HUES6 (cell line): ENCODE results near the gene CADPS.

ENCODE experiments used
- H3K27ac ChIP-seq: 2 replicates; pipeline ENCODE4 v1.7.0; 2013; ENCODE audit warnings: low read depth, mild to moderate bottlenecking, low read length, inconsistent platforms
- H3K27me3 ChIP-seq: 2 replicates; pipeline ENCODE4 v1.6.1; 2013; ENCODE audit warnings: low read length; ENCODE audit not compliant: control insufficient read depth, insufficient read depth
- H3K36me3 ChIP-seq: 2 replicates; pipeline ENCODE4 v1.6.1; 2013; ENCODE audit warnings: low read length; ENCODE audit not compliant: control insufficient read depth, insufficient read depth
- H3K4me1 ChIP-seq: 2 replicates; pipeline ENCODE4 v1.6.1; 2013; ENCODE audit warnings: low read length; ENCODE audit not compliant: control insufficient read depth, insufficient read depth
- H3K4me3 ChIP-seq: 2 replicates; pipeline ENCODE4 v1.5.1; 2013; ENCODE audit warnings: low read depth, low read length
- H3K9ac ChIP-seq: one replicate; pipeline ENCODE4 v1.6.1; 2013; ENCODE audit warnings: mild to moderate bottlenecking, low read length
- H3K9me3 ChIP-seq: 2 replicates; pipeline ENCODE4 v1.6.1; 2013; ENCODE audit warnings: low read depth, low read length; ENCODE audit not compliant: control insufficient read depth, insufficient read depth

CADPS gene

DNA sequence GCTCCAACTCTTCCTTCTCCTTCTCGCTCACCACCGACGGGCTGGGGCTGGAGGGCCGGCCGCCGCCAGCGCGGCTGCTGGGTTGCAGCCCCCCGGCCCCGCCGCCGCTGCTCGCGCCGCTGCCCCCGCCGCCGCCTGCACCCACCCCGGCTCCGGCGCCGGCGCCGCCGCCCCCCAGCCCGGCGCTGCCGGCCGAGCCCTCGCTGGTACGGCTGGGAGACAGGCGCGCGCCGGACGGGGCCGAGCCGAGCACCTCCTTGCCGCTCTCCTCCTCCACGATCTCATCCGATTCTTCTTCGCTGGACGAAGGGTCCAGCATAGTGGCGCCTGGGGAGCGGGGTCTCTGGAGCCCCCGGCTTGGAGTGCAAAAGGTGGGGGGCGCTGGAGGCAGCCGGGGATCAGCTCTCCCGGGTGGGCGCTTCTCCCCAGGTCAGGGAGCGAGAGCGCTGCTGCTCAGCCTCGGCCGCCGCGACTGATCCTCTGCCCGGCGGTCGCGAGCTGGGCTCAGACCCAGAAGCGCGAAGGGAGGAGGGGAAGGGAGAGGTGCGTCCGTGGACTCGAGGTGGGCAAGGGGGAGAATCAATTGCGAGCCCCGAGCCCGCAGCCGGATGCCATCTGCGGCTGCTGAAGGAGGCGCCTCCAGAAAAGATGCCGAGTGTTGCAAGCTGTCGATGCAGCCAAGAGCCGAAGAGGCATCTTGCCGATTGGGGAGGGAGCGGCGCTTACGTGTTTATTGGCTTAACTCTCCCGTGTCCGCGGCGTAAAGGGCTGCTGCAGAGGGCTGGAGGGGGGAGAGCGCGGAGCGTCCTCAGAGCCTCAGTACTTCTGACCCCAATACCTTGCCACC is at the start of gene CADPS:
TSS of gene CADPS (minus strand) at position 706 of the 847 bp plus-strand sequence. CDS start at position 319, 387 bp downstream.
- Histone ChIP-seq H3K27me3 (peaks cover 6% of the 10 kb centered on the region; the same call in 1 of the 2 replicates), H3K9me3 (no peaks in the 10 kb centered on the region), H3K36me3 (no peaks in the 10 kb centered on the region), H3K27ac (peak within 1 kb of the TSS; percentile 73; the same call in 1 of the 2 replicates), H3K9ac (peak within 1 kb of the TSS; percentile 92), H3K4me1 (peaks cover 10% of the 10 kb centered on the region), H3K4me3 (peak within 1 kb of the TSS; percentile 79)

DNA sequence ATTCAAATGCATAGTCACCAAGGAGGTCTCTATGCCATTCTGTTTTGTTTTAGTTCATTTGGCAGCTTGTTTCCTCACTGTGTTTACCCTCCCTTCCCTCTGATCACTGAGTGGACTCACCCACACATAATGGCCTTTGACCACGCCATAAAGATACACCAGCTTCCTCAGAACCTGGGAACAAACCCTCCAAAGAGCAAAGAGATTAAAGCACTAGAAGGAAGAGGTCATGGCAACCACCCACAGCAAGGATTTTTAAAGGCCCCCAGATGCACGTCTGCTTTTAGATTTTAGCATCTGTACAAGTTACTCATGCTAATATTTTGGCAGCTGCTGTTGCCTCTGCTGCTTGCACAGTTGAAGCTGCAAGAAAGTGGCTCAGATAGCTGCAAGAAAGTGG is 47.9 kb upstream of the CADPS start:
- no peaks in the 10 kb centered on the region for H3K27me3 ChIP-seq
- no peaks in the 10 kb centered on the region for H3K36me3 ChIP-seq
- no peak overlapping the region for H3K9ac ChIP-seq
- peaks cover 10% of the 10 kb centered on the region for H3K4me1 ChIP-seq
- no peak overlapping the region for H3K27ac ChIP-seq
- H3K4me3 ChIP-seq = no peak overlapping the region
- H3K9me3 ChIP-seq = no peaks in the 10 kb centered on the region

DNA sequence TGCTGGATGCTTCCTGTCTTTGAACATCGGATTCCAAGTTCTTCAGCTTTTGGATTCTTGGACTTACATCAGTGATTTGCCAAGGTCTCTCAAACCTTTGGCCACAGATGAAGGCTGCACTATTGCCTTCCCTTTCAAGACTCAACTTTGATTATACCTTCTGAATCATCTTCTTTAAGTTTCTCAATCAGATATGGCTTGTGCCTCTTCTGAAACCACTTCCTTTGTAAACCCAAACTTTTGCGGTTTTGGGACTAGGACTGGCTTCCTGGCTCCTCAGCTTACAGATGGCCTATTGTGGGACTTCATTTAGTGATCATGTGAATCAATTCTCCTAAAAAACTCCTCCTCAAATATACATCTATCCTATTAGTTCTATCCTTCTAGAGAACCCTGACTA is 47.1 kb upstream of the CADPS start:
- H3K9ac ChIP-seq = no peak overlapping the region
- peaks cover 10% of the 10 kb centered on the region for H3K4me1 ChIP-seq
- H3K27me3 ChIP-seq = no peaks in the 10 kb centered on the region
- no peak overlapping the region for H3K4me3 ChIP-seq
- no peaks in the 10 kb centered on the region for H3K36me3 ChIP-seq
- H3K9me3 ChIP-seq = no peaks in the 10 kb centered on the region
- H3K27ac ChIP-seq = no peak overlapping the region

DNA sequence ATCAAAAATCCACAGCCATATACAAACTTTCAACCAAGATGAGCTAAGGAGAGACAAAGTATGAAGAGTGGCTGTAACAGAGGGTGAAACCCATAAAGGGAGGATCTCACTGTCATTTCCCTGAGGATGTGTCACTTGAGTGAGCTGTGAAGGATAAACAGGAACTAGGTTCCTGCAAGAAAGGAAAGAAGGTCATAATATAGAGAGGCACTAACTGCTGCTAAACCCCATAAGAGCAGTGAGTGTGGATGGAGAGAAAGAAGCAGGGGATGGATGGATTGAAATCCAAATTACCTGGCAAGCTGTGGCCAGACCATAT is 45.2 kb upstream of the CADPS start:
- Histone ChIP-seq H3K9me3 (no peaks in the 10 kb centered on the region), H3K27ac (no peak overlapping the region), H3K4me3 (no peak overlapping the region), H3K9ac (no peak overlapping the region), H3K27me3 (no peaks in the 10 kb centered on the region), H3K4me1 (peaks cover 7% of the 10 kb centered on the region; the same call in 1 of the 2 replicates), H3K36me3 (no peaks in the 10 kb centered on the region)

GRCh38 chr3:62919784-62920465 is 44.7 kb upstream of the CADPS start:
- Histone ChIP-seq H3K9ac (no peak overlapping the region), H3K36me3 (no peaks in the 10 kb centered on the region), H3K27me3 (no peaks in the 10 kb centered on the region), H3K9me3 (no peaks in the 10 kb centered on the region), H3K27ac (no peak overlapping the region), H3K4me1 (peaks cover 7% of the 10 kb centered on the region; the same call in 1 of the 2 replicates), H3K4me3 (no peak overlapping the region)

- Histone ChIP-seq H3K27ac (no peak overlapping the region), H3K36me3 (no peaks in the 10 kb centered on the region), H3K27me3 (no peaks in the 10 kb centered on the region), H3K9me3 (no peaks in the 10 kb centered on the region), H3K9ac (no peak overlapping the region), H3K4me3 (no peak overlapping the region), H3K4me1 (peaks cover 7% of the 10 kb centered on the region; the same call in 1 of the 2 replicates)
These were observed 43.6 kb upstream of the CADPS start for GRCh38 chr3:62918777-62919176.

- Histone ChIP-seq H3K27me3 (no peaks in the 10 kb centered on the region), H3K9ac (no peak overlapping the region), H3K27ac (no peak overlapping the region), H3K9me3 (no peaks in the 10 kb centered on the region), H3K4me3 (no peak overlapping the region), H3K36me3 (no peaks in the 10 kb centered on the region), H3K4me1 (peaks cover 7% of the 10 kb centered on the region; the same call in 1 of the 2 replicates)
These were observed 42.9 kb upstream of the CADPS start for GRCh38 chr3:62918131-62918530.

GRCh38 chr3:62911526-62911925 is 36.3 kb upstream of the CADPS start:
- Histone ChIP-seq H3K36me3 (no peaks in the 10 kb centered on the region), H3K27ac (no peak overlapping the region), H3K9ac (no peak overlapping the region), H3K4me1 (peaks cover 7% of the 10 kb centered on the region; the same call in 1 of the 2 replicates), H3K4me3 (no peak overlapping the region), H3K9me3 (no peaks in the 10 kb centered on the region), H3K27me3 (no peaks in the 10 kb centered on the region; the same call in 1 of the 2 replicates)

- Histone ChIP-seq H3K27me3 (no peaks in the 10 kb centered on the region), H3K36me3 (no peaks in the 10 kb centered on the region), H3K4me1 (peaks cover 2% of the 10 kb centered on the region; the same call in 1 of the 2 replicates), H3K9ac (no peak overlapping the region), H3K9me3 (no peaks in the 10 kb centered on the region), H3K4me3 (no peak overlapping the region), H3K27ac (no peak overlapping the region)
These were observed 30.1 kb upstream of the CADPS start for GRCh38 chr3:62905331-62905730.

DNA sequence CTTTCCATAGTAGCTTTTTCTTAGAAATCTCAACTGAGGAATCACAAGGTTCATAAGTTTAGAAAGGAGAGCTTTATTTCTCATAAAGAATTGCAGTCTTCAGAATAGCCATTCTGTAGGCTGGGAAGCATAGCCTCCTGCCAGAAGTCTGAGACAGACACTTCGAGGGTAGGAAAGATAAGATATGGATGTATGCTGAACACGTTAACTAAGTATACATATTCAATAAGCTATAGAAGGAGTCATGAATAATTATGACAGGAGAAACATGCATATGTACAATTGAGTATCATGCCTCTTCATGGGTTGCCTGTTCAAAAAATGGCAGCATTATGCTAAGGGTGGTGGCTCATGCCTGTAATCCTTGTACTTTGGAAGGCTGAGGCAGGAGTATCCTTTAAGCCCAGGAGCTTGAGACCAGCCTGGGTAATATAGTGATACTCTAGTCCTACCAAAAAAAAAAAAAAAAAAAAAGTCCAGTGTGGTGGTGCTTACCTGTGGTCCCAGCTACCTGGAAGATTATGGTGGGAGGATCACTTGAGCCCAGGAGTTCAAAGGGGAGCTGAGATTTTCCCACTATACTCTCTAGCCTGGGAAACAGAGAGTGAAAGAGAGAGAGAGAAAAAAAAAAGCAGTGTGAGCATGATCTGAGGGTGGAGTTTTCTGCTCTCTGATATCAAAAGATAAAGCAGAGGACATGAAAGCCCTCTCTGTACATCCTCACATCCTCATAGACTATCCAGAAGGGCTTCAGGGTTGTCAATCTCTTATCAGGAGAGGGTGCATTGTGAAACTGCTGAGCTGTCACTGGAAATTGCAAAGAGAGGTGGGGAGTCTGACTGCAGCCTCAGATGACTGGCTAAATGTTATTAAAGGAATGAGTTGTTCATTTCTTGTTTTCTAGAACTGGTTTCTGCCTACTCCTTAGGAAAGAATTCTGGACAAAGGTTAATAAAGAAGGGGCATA is 23.6 kb upstream of the CADPS start:
- H3K27ac ChIP-seq = no peak overlapping the region
- no peaks in the 10 kb centered on the region for H3K36me3 ChIP-seq
- peaks cover 6% of the 10 kb centered on the region; the same call in 1 of the 2 replicates for H3K4me1 ChIP-seq
- no peaks in the 10 kb centered on the region for H3K27me3 ChIP-seq
- H3K9ac ChIP-seq = no peak overlapping the region
- no peak overlapping the region for H3K4me3 ChIP-seq
- H3K9me3 ChIP-seq = peaks cover 7% of the 10 kb centered on the region; the same call in 1 of the 2 replicates
